GM20000 (cell line): ENCODE measurements around the gene SETX.

Experiments used
- DNase-seq: peaks from one replicate; pipeline ENCODE4 v3.0.0; 2012; ENCODE audit warnings: low spot score
- CTCF ChIP-seq: IDR thresholded peaks from 2 replicates; pipeline ENCODE4 v1.5.1; 2012; ENCODE audit warnings: mild to moderate bottlenecking, control low read depth; ENCODE audit errors: extremely low read depth, missing control alignments

The SETX gene

GRCh38 chr9:132235894-132236661, 118.7 kb downstream of the SETX start:
- DNase-seq: peak; percentile 86
- peak; percentile 99 for TF ChIP-seq CTCF

GRCh38 chr9:132235125-132235524, 119.7 kb downstream of the SETX start:
- no peak for DNase-seq

GRCh38 chr9:132234535-132234934, 120.3 kb downstream of the SETX start:
- no peak for DNase-seq
- no peak for TF ChIP-seq CTCF

More at GRCh38 chr9:132235125-132235524, 119.7 kb downstream of the SETX start:
- TF ChIP-seq CTCF: no peak

- TF ChIP-seq CTCF: no peak
- no peak for DNase-seq
These were observed 121.6 kb downstream of the SETX start for GRCh38 chr9:132233138-132233537.

GRCh38 chr9:132232522-132232921, 122.3 kb downstream of the SETX start:
- no peak for DNase-seq

GRCh38 chr9:132231019-132231701, 123.6 kb downstream of the SETX start:
- no peak for DNase-seq
- TF ChIP-seq CTCF: no peak

More at GRCh38 chr9:132232522-132232921, 122.3 kb downstream of the SETX start:
- TF ChIP-seq CTCF: no peak

- TF ChIP-seq CTCF: no peak
- DNase-seq: no peak
These were observed 124.2 kb downstream of the SETX start for GRCh38 chr9:132230605-132231004.
